Measurements from ENCODE around the gene PKNOX1. TPM values are rescaled to one million over a fixed set of nuclear protein-coding genes. Genes with fewer than 3 reads are reported as not detected.
"Not testable (repeated sequence)": the region's sequence is repeated elsewhere in the genome, so short reads cannot be mapped to it uniquely, and the experiment has no call there.

Gene PKNOX1
- total RNA-seq, 1 experiment from 2014 or later = 15.0 TPM

GRCh38 chr21:42997053-42997452 is 22.7 kb downstream of the PKNOX1 start:
- Mint-ChIP-seq H3K36me3 (ENCODE audit: insufficient read depth, unreplicated experiment) (peaks cover 12% of the 10 kb centered on the region), H3K27me3 (ENCODE audit: insufficient read depth, unreplicated experiment) (no peaks in the 10 kb centered on the region), H3K4me3 (ENCODE audit: unreplicated experiment) (no peak overlapping the region), H3K9me3 (ENCODE audit: unreplicated experiment) (peaks cover 25% of the 10 kb centered on the region), H3K4me1 (ENCODE audit: insufficient read depth, unreplicated experiment) (peaks cover 15% of the 10 kb centered on the region), H3K27ac (ENCODE audit: low read depth, unreplicated experiment) (no peak overlapping the region)
- ChIA-PET POLR2A (interaction anchor here (0.8 to 1.4 kb wide), 7 partner anchors 8 to 118 kb away, joined by 3 to 5 read pairs (median 3); partner anchors contain the start of genes NDUFV3 and WDR4), CTCF (interaction anchor here (0.6 kb wide), 1 partner anchor 17 kb away, joined by 3 read pairs; no protein-coding TSS in a partner anchor)
- no peak for TF ChIP-seq CTCF (IDR thresholded peaks at IDR 0.05; ENCODE audit: unreplicated experiment)
- no TSS peak for BruUV-seq (replicated peaks)
- intact Hi-C loops (cut with micrococcal nuclease) = no loop called here
- peak; percentile 84 for DNase-seq (ENCODE audit: unreplicated experiment)

GRCh38 chr21:42997983-42998382 is 23.6 kb downstream of the PKNOX1 start:
- Mint-ChIP-seq H3K36me3 (ENCODE audit: insufficient read depth, unreplicated experiment) (peaks cover 12% of the 10 kb centered on the region), H3K27ac (ENCODE audit: low read depth, unreplicated experiment) (peak overlapping the region; percentile 68), H3K9me3 (ENCODE audit: unreplicated experiment) (peaks cover 25% of the 10 kb centered on the region), H3K4me1 (ENCODE audit: insufficient read depth, unreplicated experiment) (peaks cover 10% of the 10 kb centered on the region)
- BruUV-seq (replicated peaks); intact Hi-C loops (cut with micrococcal nuclease); DNase-seq (ENCODE audit: unreplicated experiment); H3K27me3 Mint-ChIP-seq (ENCODE audit: insufficient read depth, unreplicated experiment); H3K4me3 Mint-ChIP-seq (ENCODE audit: unreplicated experiment); CTCF ChIA-PET: not testable (repeated sequence)
- POLR2A ChIA-PET = interaction anchor here (0.8 to 1.0 kb wide), 4 partner anchors 7 to 105 kb away, joined by 3 to 5 read pairs (median 4); partner anchors contain the start of gene NDUFV3

GRCh38 chr21:42999152-42999551 is 24.8 kb downstream of the PKNOX1 start:
- intact Hi-C loops (cut with micrococcal nuclease); H3K27ac Mint-ChIP-seq (ENCODE audit: low read depth, unreplicated experiment); H3K4me3 Mint-ChIP-seq (ENCODE audit: unreplicated experiment); H3K27me3 Mint-ChIP-seq (ENCODE audit: insufficient read depth, unreplicated experiment); DNase-seq (ENCODE audit: unreplicated experiment); H3K36me3 Mint-ChIP-seq (ENCODE audit: insufficient read depth, unreplicated experiment); BruUV-seq (replicated peaks): not testable (repeated sequence)
- Mint-ChIP-seq H3K4me1 (ENCODE audit: insufficient read depth, unreplicated experiment) (peaks cover 10% of the 10 kb centered on the region), H3K9me3 (ENCODE audit: unreplicated experiment) (peaks cover 25% of the 10 kb centered on the region)
- CTCF ChIA-PET = interaction anchor here (0.6 to 0.7 kb wide), 2 partner anchors 12 to 372 kb away, joined by 3 to 4 read pairs; no protein-coding TSS in a partner anchor
- POLR2A ChIA-PET = interaction anchor here (0.9 kb wide), 1 partner anchor 106 kb away, joined by 3 read pairs; the partner anchor contains the start of gene NDUFV3

- BruUV-seq (replicated peaks); H3K27me3 Mint-ChIP-seq (ENCODE audit: insufficient read depth, unreplicated experiment); POLR2A ChIA-PET; intact Hi-C loops (cut with micrococcal nuclease); CTCF ChIA-PET; H3K27ac Mint-ChIP-seq (ENCODE audit: low read depth, unreplicated experiment); H3K4me3 Mint-ChIP-seq (ENCODE audit: unreplicated experiment); H3K36me3 Mint-ChIP-seq (ENCODE audit: insufficient read depth, unreplicated experiment); DNase-seq (ENCODE audit: unreplicated experiment): not testable (repeated sequence)
- Mint-ChIP-seq H3K4me1 (ENCODE audit: insufficient read depth, unreplicated experiment) (peaks cover 10% of the 10 kb centered on the region), H3K9me3 (ENCODE audit: unreplicated experiment) (peaks cover 25% of the 10 kb centered on the region)
Measured at GRCh38 chr21:43000041-43000440, 25.7 kb downstream of the PKNOX1 start.

- intact Hi-C loops (cut with micrococcal nuclease) = no loop called here
- H3K4me3 Mint-ChIP-seq (ENCODE audit: unreplicated experiment) = no peak overlapping the region
- no peaks in the 10 kb centered on the region for H3K27me3 Mint-ChIP-seq (ENCODE audit: insufficient read depth, unreplicated experiment)
- peaks cover 5% of the 10 kb centered on the region for H3K36me3 Mint-ChIP-seq (ENCODE audit: insufficient read depth, unreplicated experiment)
- no peak overlapping the region for H3K27ac Mint-ChIP-seq (ENCODE audit: low read depth, unreplicated experiment)
- H3K9me3 Mint-ChIP-seq (ENCODE audit: unreplicated experiment) = peaks cover 25% of the 10 kb centered on the region
- ChIA-PET CTCF (no interaction called here), POLR2A (no interaction called here)
- H3K4me1 Mint-ChIP-seq (ENCODE audit: insufficient read depth, unreplicated experiment) = peaks cover 10% of the 10 kb centered on the region
- DNase-seq (ENCODE audit: unreplicated experiment) = peak; percentile 34
- TF ChIP-seq CTCF (IDR thresholded peaks at IDR 0.05; ENCODE audit: unreplicated experiment) = no peak
- BruUV-seq (replicated peaks) = no TSS peak
Measured at GRCh38 chr21:43001316-43001715, 27.0 kb downstream of the PKNOX1 start.

Data from MCF 10A (cell line).